HFFc6 (cell line): ENCODE data around the gene ZNF792. TPM values are rescaled to one million over a fixed set of nuclear protein-coding genes. Genes with fewer than 3 reads are reported as not detected.

Experiments used
- DNase-seq: peaks from one replicate; pipeline ENCODE4 v3.0.0-alpha.2; 2018
- H3K27ac Mint-ChIP-seq: 2 replicates; pipeline ENCODE4 v1.8.0; 2020; ENCODE audit warnings: mild to moderate bottlenecking, mixed read lengths
- H3K27me3 Mint-ChIP-seq: 2 replicates; pipeline ENCODE4 v1.8.0; 2021; ENCODE audit warnings: mild to moderate bottlenecking, moderate library complexity, mixed read lengths; ENCODE audit not compliant: insufficient read depth
- H3K36me3 Mint-ChIP-seq: 2 replicates; pipeline ENCODE4 v1.8.0; 2021; ENCODE audit warnings: low read depth, mixed read lengths
- H3K4me1 Mint-ChIP-seq: 2 replicates; pipeline ENCODE4 v1.8.0; 2020; ENCODE audit warnings: low read depth, mixed read lengths
- H3K4me3 Mint-ChIP-seq: 2 replicates; pipeline ENCODE4 v1.8.0; 2020; ENCODE audit warnings: mild to moderate bottlenecking, moderate library complexity, mixed read lengths
- H3K9me3 Mint-ChIP-seq: 2 replicates; pipeline ENCODE4 v1.8.0; 2020; ENCODE audit warnings: mild to moderate bottlenecking, mixed read lengths
- CTCF ChIP-seq: fragments of 200-600 bp; sonication (generic); IDR thresholded peaks from 2 replicates; pipeline ENCODE4 v1.5.0; 2021; ENCODE audit warnings: antibody characterized with exemption, mild to moderate bottlenecking
- total RNA-seq, 6 experiments: library from RNA; stranded (reverse); fragmentation: NEBNext Ultra II Directional; extraction: Animal tissue kit (Norgen Biotek cat#: 25700); gene quantifications; 2 replicates in 1 of 6; 3 replicates in 5 of 6; pipeline ENCODE4 v1.2.3, GENCODE V29; 2021

The ZNF792 gene
- total RNA-seq, 6 experiments from 2014 or later, result 2.7 to 3.2 (median 3.0) TPM

- TF ChIP-seq CTCF, result no peak
- no peaks in the 10 kb centered on the region for H3K27me3 Mint-ChIP-seq
- peaks cover 49% of the 10 kb centered on the region for H3K4me1 Mint-ChIP-seq
- H3K4me3 Mint-ChIP-seq, result no peak overlapping the region
- no peak for DNase-seq
- H3K9me3 Mint-ChIP-seq, result no peaks in the 10 kb centered on the region
- peak overlapping the region; percentile 56; the same call in 1 of the 2 replicates for H3K27ac Mint-ChIP-seq
- peaks cover 16% of the 10 kb centered on the region for H3K36me3 Mint-ChIP-seq
These were observed 41.4 kb upstream of the ZNF792 start for GRCh38 chr19:35005256-35005977.

GRCh38 chr19:35004517-35005255 lies 40.7 kb upstream of the ZNF792 start:
- H3K4me3 Mint-ChIP-seq, result no peak overlapping the region
- no peak for DNase-seq
- no peaks in the 10 kb centered on the region for H3K27me3 Mint-ChIP-seq
- H3K36me3 Mint-ChIP-seq, result peaks cover 16% of the 10 kb centered on the region
- no peak overlapping the region for H3K27ac Mint-ChIP-seq
- H3K4me1 Mint-ChIP-seq, result peaks cover 49% of the 10 kb centered on the region
- H3K9me3 Mint-ChIP-seq, result no peaks in the 10 kb centered on the region
- TF ChIP-seq CTCF, result no peak

- DNase-seq, result no peak
- no peaks in the 10 kb centered on the region for H3K9me3 Mint-ChIP-seq
- no peaks in the 10 kb centered on the region; the same call in none of the 2 replicates for H3K27me3 Mint-ChIP-seq
- H3K4me1 Mint-ChIP-seq, result peaks cover 57% of the 10 kb centered on the region
- peak overlapping the region; percentile 95 for H3K4me3 Mint-ChIP-seq
- TF ChIP-seq CTCF, result no peak
- peaks cover 16% of the 10 kb centered on the region for H3K36me3 Mint-ChIP-seq
- peak overlapping the region; percentile 89; the same call in 1 of the 2 replicates for H3K27ac Mint-ChIP-seq
These were observed 38.1 kb upstream of the ZNF792 start for GRCh38 chr19:35002037-35002535.

- H3K27ac Mint-ChIP-seq, result peak overlapping the region; percentile 89
- peaks cover 16% of the 10 kb centered on the region for H3K36me3 Mint-ChIP-seq
- peak overlapping the region; percentile 95 for H3K4me3 Mint-ChIP-seq
- H3K9me3 Mint-ChIP-seq, result no peaks in the 10 kb centered on the region
- peaks cover 45% of the 10 kb centered on the region for H3K4me1 Mint-ChIP-seq
- H3K27me3 Mint-ChIP-seq, result no peaks in the 10 kb centered on the region; the same call in none of the 2 replicates
- TF ChIP-seq CTCF, result no peak
- DNase-seq, result peak; percentile 23
These were observed 36.8 kb upstream of the ZNF792 start for GRCh38 chr19:35000647-35001501.

- Mint-ChIP-seq H3K27me3 (peaks cover 2% of the 10 kb centered on the region), H3K9me3 (no peaks in the 10 kb centered on the region), H3K4me1 (peaks cover 41% of the 10 kb centered on the region), H3K4me3 (no peak overlapping the region; the same call in 1 of the 2 replicates), H3K36me3 (peaks cover 16% of the 10 kb centered on the region), H3K27ac (no peak overlapping the region)
- no peak for DNase-seq
- no peak for TF ChIP-seq CTCF
These were observed 36.3 kb upstream of the ZNF792 start for GRCh38 chr19:35000338-35000646.
